ENCODE results near the gene POU4F2.

POU4F2 gene

GRCh38 chr4:146638786-146639505, at the start of gene POU4F2:
POU4F2 (plus strand) TSS chr4:146638893; CDS start chr4:146639141, 248 bp downstream.
- peak; percentile 23 for DNase-seq

- no peak for DNase-seq
These were observed 47.9 kb upstream of the POU4F2 start for GRCh38 chr4:146590801-146591200.

- DNase-seq: no peak
These were observed 46.7 kb upstream of the POU4F2 start for GRCh38 chr4:146592019-146592418.

GRCh38 chr4:146632770-146633470, 5.8 kb upstream of the POU4F2 start:
- DNase-seq: no peak

- no peak for DNase-seq
These were observed 5.3 kb upstream of the POU4F2 start for GRCh38 chr4:146633471-146633800.

GRCh38 chr4:146634825-146635224, 3.9 kb upstream of the POU4F2 start:
- no peak for DNase-seq

GRCh38 chr4:146637621-146638332, 916 bp upstream of the POU4F2 start:
- no peak for DNase-seq

- no peak for DNase-seq
These were observed 334 bp upstream of the POU4F2 start for GRCh38 chr4:146638333-146638785.

GRCh38 chr4:146639506-146639932, 826 bp downstream of the POU4F2 start:
- DNase-seq: no peak

- DNase-seq: no peak
These were observed 1.4 kb downstream of the POU4F2 start for GRCh38 chr4:146640021-146640464.

GRCh38 chr4:146640465-146641061, 1.9 kb downstream of the POU4F2 start:
- no peak for DNase-seq

- no peak for DNase-seq
These were observed 3.1 kb downstream of the POU4F2 start for GRCh38 chr4:146641762-146642161.

- no peak for DNase-seq
These were observed 5.2 kb downstream of the POU4F2 start for GRCh38 chr4:146643812-146644401.

- no peak for DNase-seq
These were observed 7.2 kb downstream of the POU4F2 start for GRCh38 chr4:146645921-146646320.

GRCh38 chr4:146646593-146647325, 8.1 kb downstream of the POU4F2 start:
- DNase-seq: no peak

GRCh38 chr4:146647615-146648460, 9.1 kb downstream of the POU4F2 start:
- no peak for DNase-seq

- DNase-seq: no peak
These were observed 9.7 kb downstream of the POU4F2 start for GRCh38 chr4:146648461-146648783.

GRCh38 chr4:146649232-146649631, 10.5 kb downstream of the POU4F2 start:
- DNase-seq: no peak

GRCh38 chr4:146650034-146650433, 11.3 kb downstream of the POU4F2 start:
- no peak for DNase-seq

- DNase-seq: no peak
These were observed 16.2 kb downstream of the POU4F2 start for GRCh38 chr4:146654687-146655520.

GRCh38 chr4:146655521-146655856, 16.8 kb downstream of the POU4F2 start:
- DNase-seq: no peak
